Left ventricle myocardium inferior (tissue), 1 donor: ENCODE results near the gene CLIC5. TPM values are rescaled to one million over a fixed set of nuclear protein-coding genes. Genes with fewer than 3 reads are reported as not detected.

ENCODE experiments used
- DNase-seq: peaks from one replicate; pipeline ENCODE4 v3.0.0-alpha.2; 2020
- H3K27ac ChIP-seq: fragments of 200-600 bp; replicated peaks from 2 replicates; pipeline ENCODE4 v1.8.0; 2021
- H3K27me3 ChIP-seq: fragments of 200-600 bp; 2 replicates; pipeline ENCODE4 v1.8.0; 2021; ENCODE audit warnings: low read depth
- H3K36me3 ChIP-seq: fragments of 200-600 bp; 2 replicates; pipeline ENCODE4 v1.8.0; 2021
- H3K4me1 ChIP-seq: fragments of 200-600 bp; 2 replicates; pipeline ENCODE4 v1.8.0; 2021
- H3K4me3 ChIP-seq: fragments of 200-600 bp; 2 replicates; pipeline ENCODE4 v1.8.0; 2021; ENCODE audit warnings: mild to moderate bottlenecking, moderate library complexity
- H3K9me3 ChIP-seq: fragments of 200-600 bp; replicated peaks from 2 replicates; pipeline ENCODE4 v1.8.0; 2021
- CTCF ChIP-seq: fragments of 200-600 bp; IDR thresholded peaks from 2 replicates; pipeline ENCODE4 v1.8.0; 2021; ENCODE audit warnings: antibody characterized with exemption, mild to moderate bottlenecking, borderline replicate concordance
- intact Hi-C: fragments of 100-400 bp; cut with micrococcal nuclease; formaldehyde crosslinking; loops from one replicate; pipeline ENCODE4 v1.11.0; 2022
- total RNA-seq: library from RNA; stranded (reverse); fragmentation: NEBNext Ultra II Directional; extraction: Animal tissue kit (Norgen Biotek cat#: 25700); gene quantifications from one replicate; pipeline ENCODE4 v1.2.1, GENCODE V29; 2021
- donor health status: DM: no; HTN: yes; CAD: no; lungs with severe emphysema.

Gene CLIC5
- total RNA-seq, 1 donor from 2014 or later = 285 TPM

GRCh38 chr6:46058951-46059350 is 43.3 kb upstream of the CLIC5 start:
- peaks cover 14% of the 10 kb centered on the region for H3K9me3 ChIP-seq
- no peak overlapping the region for H3K27ac ChIP-seq
- no peaks in the 10 kb centered on the region for H3K27me3 ChIP-seq
- no peaks in the 10 kb centered on the region for H3K36me3 ChIP-seq
- TF ChIP-seq CTCF = no peak
- H3K4me1 ChIP-seq = peaks cover 24% of the 10 kb centered on the region
- no peak overlapping the region for H3K4me3 ChIP-seq
- intact Hi-C loops = no loop called here
- no peak for DNase-seq

GRCh38 chr6:46057792-46058191 is 42.1 kb upstream of the CLIC5 start:
- TF ChIP-seq CTCF = no peak
- Histone ChIP-seq H3K27me3 (no peaks in the 10 kb centered on the region), H3K4me1 (peaks cover 36% of the 10 kb centered on the region), H3K4me3 (no peak overlapping the region), H3K9me3 (peaks cover 6% of the 10 kb centered on the region), H3K27ac (no peak overlapping the region), H3K36me3 (no peaks in the 10 kb centered on the region)
- intact Hi-C loops = no loop called here
- DNase-seq = no peak

GRCh38 chr6:46056906-46057529 is 41.4 kb upstream of the CLIC5 start:
- no peak for TF ChIP-seq CTCF
- H3K9me3 ChIP-seq = peaks cover 6% of the 10 kb centered on the region
- no peak overlapping the region for H3K4me3 ChIP-seq
- no peak for DNase-seq
- intact Hi-C loops = no loop called here
- peaks cover 42% of the 10 kb centered on the region for H3K4me1 ChIP-seq
- H3K27me3 ChIP-seq = no peaks in the 10 kb centered on the region
- no peaks in the 10 kb centered on the region for H3K36me3 ChIP-seq
- no peak overlapping the region for H3K27ac ChIP-seq

GRCh38 chr6:46054516-46054915 is 38.9 kb upstream of the CLIC5 start:
- H3K9me3 ChIP-seq = peaks cover 6% of the 10 kb centered on the region
- intact Hi-C loops = no loop called here
- H3K36me3 ChIP-seq = no peaks in the 10 kb centered on the region
- H3K4me3 ChIP-seq = no peak overlapping the region
- no peaks in the 10 kb centered on the region for H3K27me3 ChIP-seq
- peak overlapping the region; percentile 87 for H3K27ac ChIP-seq
- DNase-seq = no peak
- TF ChIP-seq CTCF = no peak
- peaks cover 45% of the 10 kb centered on the region for H3K4me1 ChIP-seq

GRCh38 chr6:46053039-46053933 is 37.6 kb upstream of the CLIC5 start:
- Histone ChIP-seq H3K4me1 (peaks cover 40% of the 10 kb centered on the region), H3K36me3 (no peaks in the 10 kb centered on the region), H3K27ac (peak overlapping the region; percentile 87), H3K4me3 (no peak overlapping the region), H3K27me3 (no peaks in the 10 kb centered on the region), H3K9me3 (peaks cover 6% of the 10 kb centered on the region)
- peak; percentile 15 for DNase-seq
- intact Hi-C loops = no loop called here
- no peak for TF ChIP-seq CTCF
